Gastrocnemius medialis (tissue), 4 donors: ENCODE data around the gene CAPS2. TPM values are rescaled to one million over a fixed set of nuclear protein-coding genes. Genes with fewer than 3 reads are reported as not detected.

Experiments
- ATAC-seq, 2 donors: fragments of 150-250 bp; one replicate each; pipeline ENCODE4 v1.9.1; 2016
- DNase-seq, 2 donors: peaks; one replicate each; pipeline ENCODE4 v3.0.0-alpha.2; 2019
- H3K27ac ChIP-seq, 4 donors: fragments of 200-600 bp; sonication (generic); 1 replicate in 1 of 4; 2 replicates in 3 of 4; pipeline ENCODE4 v1.5.1; 2016 to 2018; ENCODE audit warnings: mild to moderate bottlenecking in 2 of 4, moderate library complexity in 1 of 4
- H3K27me3 ChIP-seq, 3 donors: fragments of 200-600 bp; sonication (generic) in 2 of 3; 1 replicate in 1 of 3; 2 replicates in 2 of 3; pipeline versions ENCODE4 v1.5.1 to v1.6.0; 2016 to 2019; ENCODE audit warnings: mild to moderate bottlenecking in 1 of 3, moderate library complexity in 1 of 3
- H3K36me3 ChIP-seq, 2 donors: fragments of 200-600 bp; sonication (generic) in 1 of 2; one replicate each; pipeline ENCODE4 v1.5.1; 2017 to 2018
- H3K4me1 ChIP-seq, 2 donors: fragments of 200-600 bp; sonication (generic) in 1 of 2; one replicate each; pipeline ENCODE4 v1.5.1; 2016 to 2017; ENCODE audit warnings: mild to moderate bottlenecking in 2 of 2
- H3K4me3 ChIP-seq, 4 donors: fragments of 200-600 bp; sonication (generic) in 3 of 4; 1 replicate in 1 of 4; 2 replicates in 3 of 4; pipeline ENCODE4 v1.5.1; 2016 to 2019; ENCODE audit warnings: mild to moderate bottlenecking in 2 of 4
- H3K9me3 ChIP-seq, 3 donors: fragments of 200-600 bp; sonication (generic) in 2 of 3; 1 replicate in 1 of 3; 2 replicates in 2 of 3; pipeline ENCODE4 v1.5.1; 2016 to 2019
- CTCF ChIP-seq, 5 experiments: fragments of 450-650 bp in 3 of 5; fragments of 200-600 bp in 2 of 5; sonication (generic) in 2 of 5; IDR thresholded peaks in 4 of 5; conservative IDR thresholded peaks in 1 of 5; 1 replicate in 4 of 5; 2 replicates in 1 of 5; pipeline ENCODE4 v1.5.1; 2016 to 2019; ENCODE audit warnings: antibody characterized with exemption in 5 of 5, mild to moderate bottlenecking in 3 of 5, moderate library complexity in 3 of 5
- POLR2A ChIP-seq, 2 donors: fragments of 450-650 bp; IDR thresholded peaks; one replicate each; pipeline ENCODE4 v1.6.1; 2017; ENCODE audit warnings: antibody characterized with exemption in 2 of 2, mild to moderate bottlenecking in 2 of 2, moderate library complexity in 2 of 2
- in situ Hi-C, 4 donors: fragments of 200-750 bp; cut with MboI; loops; one replicate each; pipeline versions ENCODE4 v1.15.0 to v1.8.0; 2017; ENCODE audit warnings: low sequenced_read_pairs in 4 of 4
- intact Hi-C: fragments of 100-400 bp; cut with DNase I; formaldehyde crosslinking; loops from one replicate; pipeline ENCODE4 v1.15.1; 2023; ENCODE audit warnings: low total_unique reads
- total RNA-seq, 4 donors: library from RNA; depleted of rRNA; stranded (reverse); fragments of >200 nt; gene quantifications; one replicate each; pipeline versions ENCODE4 v1.1.0 to v1.2.3, GENCODE V29; 2016

Gene CAPS2
- total RNA-seq, 4 donors from 2014 or later, result 3.0 to 21.7 (median 13.6) TPM

DNA sequence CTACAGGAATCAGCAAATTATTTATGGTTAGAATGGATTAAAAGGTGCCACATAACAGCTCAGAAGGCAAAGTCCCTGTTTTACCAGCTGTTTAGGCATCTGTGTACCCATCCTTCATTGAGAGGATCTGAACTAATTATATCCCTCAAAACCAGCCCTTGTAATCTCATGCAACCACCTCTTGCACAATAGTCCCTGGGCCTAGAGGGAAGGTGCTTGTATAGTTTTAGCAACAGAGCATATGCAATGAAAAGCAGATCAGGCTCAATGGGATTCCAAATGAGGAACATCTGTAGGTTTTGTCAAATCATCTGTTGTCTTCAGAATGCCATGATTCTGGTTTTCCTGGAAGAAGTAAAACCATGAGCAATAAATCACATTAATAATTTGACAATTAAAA, 34.8 kb upstream of the CAPS2 start:
- in situ Hi-C loops (no loop called here), intact Hi-C loops (no loop called here)
- no peak overlapping the region for H3K4me3 ChIP-seq

DNA sequence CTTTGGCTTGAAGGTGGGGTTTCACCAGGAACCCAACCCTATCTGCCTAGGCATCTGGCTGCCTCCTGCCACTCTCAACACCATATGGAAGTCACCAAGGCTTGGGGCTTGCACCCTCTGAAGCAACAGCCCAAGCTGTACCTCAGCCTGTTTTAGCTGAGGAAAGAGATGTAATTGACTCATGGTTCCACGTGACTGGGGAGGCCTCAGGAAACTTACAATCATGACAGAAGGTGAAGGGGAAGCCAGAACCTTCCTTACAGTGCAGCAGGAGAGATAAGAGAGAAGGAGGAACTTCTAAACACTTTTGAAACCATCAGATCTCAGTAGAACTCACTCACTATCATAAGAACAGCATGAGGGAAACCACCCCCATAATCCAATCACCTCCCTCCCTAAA, 31.3 kb upstream of the CAPS2 start:
- Histone ChIP-seq H3K4me3 (no peak overlapping the region), H3K27me3 (no peaks in the 10 kb centered on the region), H3K4me1 (peaks cover 0 to 4% of the 10 kb centered on the region in 2 donors), H3K9me3 (no peaks in the 10 kb centered on the region), H3K36me3 (no peaks in the 10 kb centered on the region), H3K27ac (no peak overlapping the region)
- no peak for DNase-seq
- in situ Hi-C loops (no loop called here), intact Hi-C loops (no loop called here)
- no peak for TF ChIP-seq CTCF (IDR thresholded peaks at IDR 0.05 in 4 of 5, conservative IDR thresholded peaks at IDR 0.05 in 1 of 5)
- TF ChIP-seq POLR2A (IDR thresholded peaks at IDR 0.05), result no peak
- ATAC-seq, result no peak

More for the DNA sequence above, 34.8 kb upstream of the CAPS2 start:
- DNase-seq, result peak; percentile 12 to 32
- H3K27ac ChIP-seq, result no peak overlapping the region
- TF ChIP-seq POLR2A (IDR thresholded peaks at IDR 0.05) (no peak), CTCF (IDR thresholded peaks at IDR 0.05 in 4 of 5, conservative IDR thresholded peaks at IDR 0.05 in 1 of 5) (no peak)
- peaks cover 0 to 4% of the 10 kb centered on the region in 2 donors for H3K4me1 ChIP-seq
- H3K36me3 ChIP-seq, result no peaks in the 10 kb centered on the region
- no peaks in the 10 kb centered on the region for H3K9me3 ChIP-seq
- no peaks in the 10 kb centered on the region for H3K27me3 ChIP-seq
- ATAC-seq, result peak; percentile 78 to 97

GRCh38 chr12:75360920-75361319, 30.8 kb upstream of the CAPS2 start:
- Histone ChIP-seq H3K4me3 (no peak overlapping the region), H3K36me3 (no peaks in the 10 kb centered on the region), H3K9me3 (no peaks in the 10 kb centered on the region), H3K27ac (no peak overlapping the region), H3K4me1 (peaks cover 0 to 4% of the 10 kb centered on the region in 2 donors), H3K27me3 (no peaks in the 10 kb centered on the region)
- in situ Hi-C loops (no loop called here), intact Hi-C loops (no loop called here)
- TF ChIP-seq POLR2A (IDR thresholded peaks at IDR 0.05), result no peak
- TF ChIP-seq CTCF (IDR thresholded peaks at IDR 0.05 in 4 of 5, conservative IDR thresholded peaks at IDR 0.05 in 1 of 5), result no peak
- no peak for DNase-seq
- ATAC-seq, result no peak

- Histone ChIP-seq H3K36me3 (no peaks in the 10 kb centered on the region), H3K27ac (no peak overlapping the region), H3K4me1 (no peaks in the 10 kb centered on the region), H3K4me3 (no peak overlapping the region), H3K27me3 (no peaks in the 10 kb centered on the region), H3K9me3 (no peaks in the 10 kb centered on the region)
- intact Hi-C loops (no loop called here), in situ Hi-C loops (no loop called here)
- TF ChIP-seq POLR2A (IDR thresholded peaks at IDR 0.05) (no peak), CTCF (IDR thresholded peaks at IDR 0.05 in 4 of 5, conservative IDR thresholded peaks at IDR 0.05 in 1 of 5) (no peak)
- DNase-seq (no peak), ATAC-seq (no peak)
Observed at GRCh38 chr12:75354011-75354410, 23.9 kb upstream of the CAPS2 start.

- H3K9me3 ChIP-seq, result no peaks in the 10 kb centered on the region
Observed at GRCh38 chr12:75350413-75350812, 20.3 kb upstream of the CAPS2 start.

More at GRCh38 chr12:75350413-75350812, 20.3 kb upstream of the CAPS2 start:
- ATAC-seq, result no peak
- Histone ChIP-seq H3K27ac (no peak overlapping the region), H3K4me1 (no peaks in the 10 kb centered on the region), H3K27me3 (no peaks in the 10 kb centered on the region), H3K4me3 (no peak overlapping the region), H3K36me3 (no peaks in the 10 kb centered on the region)
- no peak for DNase-seq
- in situ Hi-C loops (no loop called here), intact Hi-C loops (no loop called here)
- TF ChIP-seq CTCF (IDR thresholded peaks at IDR 0.05 in 4 of 5, conservative IDR thresholded peaks at IDR 0.05 in 1 of 5) (no peak), POLR2A (IDR thresholded peaks at IDR 0.05) (no peak)
